GM19438 (cell line): ENCODE data around the gene SLC1A7.

Experiments
- ATAC-seq: cut with Tn5 transposase; IDR thresholded peaks from one replicate; pipeline ENCODE4 v1.9.1; 2021; ENCODE audit warnings: low read depth; ENCODE audit not compliant: unreplicated experiment

SLC1A7 gene

GRCh38 chr1:53134961-53135734 lies 7.3 kb downstream of the SLC1A7 start:
- no peak for ATAC-seq

GRCh38 chr1:53134042-53134485 lies 8.4 kb downstream of the SLC1A7 start:
- no peak for ATAC-seq

GRCh38 chr1:53133261-53134041 lies 9.0 kb downstream of the SLC1A7 start:
- ATAC-seq, result no peak

- no peak for ATAC-seq
Measured at GRCh38 chr1:53132176-53132575, 10.3 kb downstream of the SLC1A7 start.

- ATAC-seq, result no peak
Measured at GRCh38 chr1:53131590-53131938, 10.9 kb downstream of the SLC1A7 start.

- ATAC-seq, result no peak
Measured at GRCh38 chr1:53130878-53131589, 11.4 kb downstream of the SLC1A7 start.

- ATAC-seq, result no peak
Measured at GRCh38 chr1:53130598-53130877, 11.9 kb downstream of the SLC1A7 start.

GRCh38 chr1:53129891-53130597 lies 12.4 kb downstream of the SLC1A7 start:
- ATAC-seq, result no peak

GRCh38 chr1:53128401-53128800 lies 14.0 kb downstream of the SLC1A7 start:
- ATAC-seq, result no peak

- no peak for ATAC-seq
Measured at GRCh38 chr1:53127546-53127945, 14.9 kb downstream of the SLC1A7 start.

GRCh38 chr1:53126495-53126894 lies 15.9 kb downstream of the SLC1A7 start:
- no peak for ATAC-seq

GRCh38 chr1:53125623-53126360 lies 16.6 kb downstream of the SLC1A7 start:
- ATAC-seq, result no peak

- ATAC-seq, result no peak
Measured at GRCh38 chr1:53125122-53125521, 17.3 kb downstream of the SLC1A7 start.

- ATAC-seq, result no peak
Measured at GRCh38 chr1:53123453-53124140, 18.8 kb downstream of the SLC1A7 start.

GRCh38 chr1:53122961-53123413 lies 19.5 kb downstream of the SLC1A7 start:
- ATAC-seq, result no peak

- ATAC-seq, result no peak
Measured at GRCh38 chr1:53122201-53122885, 20.1 kb downstream of the SLC1A7 start.

- ATAC-seq, result no peak
Measured at GRCh38 chr1:53121319-53122172, 20.9 kb downstream of the SLC1A7 start.

GRCh38 chr1:53120659-53121058 lies 21.8 kb downstream of the SLC1A7 start:
- no peak for ATAC-seq
